ENCODE results near the gene CRYBG2.

GRCh38 chr1:26337625-26338024 is 16.3 kb downstream of the CRYBG2 start:
- TF ChIP-seq POLR2A (IDR thresholded peaks at IDR 0.05) (no peak), EP300 (IDR thresholded peaks at IDR 0.05) (no peak), POLR2AphosphoS5 (IDR thresholded peaks at IDR 0.05) (no peak)
- TF ChIP-seq, protein P1, sequence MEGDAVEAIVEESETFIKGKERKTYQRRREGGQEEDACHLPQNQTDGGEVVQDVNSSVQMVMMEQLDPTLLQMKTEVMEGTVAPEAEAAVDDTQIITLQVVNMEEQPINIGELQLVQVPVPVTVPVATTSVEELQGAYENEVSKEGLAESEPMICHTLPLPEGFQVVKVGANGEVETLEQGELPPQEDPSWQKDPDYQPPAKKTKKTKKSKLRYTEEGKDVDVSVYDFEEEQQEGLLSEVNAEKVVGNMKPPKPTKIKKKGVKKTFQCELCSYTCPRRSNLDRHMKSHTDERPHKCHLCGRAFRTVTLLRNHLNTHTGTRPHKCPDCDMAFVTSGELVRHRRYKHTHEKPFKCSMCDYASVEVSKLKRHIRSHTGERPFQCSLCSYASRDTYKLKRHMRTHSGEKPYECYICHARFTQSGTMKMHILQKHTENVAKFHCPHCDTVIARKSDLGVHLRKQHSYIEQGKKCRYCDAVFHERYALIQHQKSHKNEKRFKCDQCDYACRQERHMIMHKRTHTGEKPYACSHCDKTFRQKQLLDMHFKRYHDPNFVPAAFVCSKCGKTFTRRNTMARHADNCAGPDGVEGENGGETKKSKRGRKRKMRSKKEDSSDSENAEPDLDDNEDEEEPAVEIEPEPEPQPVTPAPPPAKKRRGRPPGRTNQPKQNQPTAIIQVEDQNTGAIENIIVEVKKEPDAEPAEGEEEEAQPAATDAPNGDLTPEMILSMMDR (IDR thresholded peaks at IDR 0.05) = no peak

All from gastroesophageal sphincter (tissue), 3 donors.